Calu3 (cell line): ENCODE results near the gene ABCC10. TPM values are rescaled to one million over a fixed set of nuclear protein-coding genes. Genes with fewer than 3 reads are reported as not detected.
"Not testable (repeated sequence)": the region's sequence is repeated elsewhere in the genome, so short reads cannot be mapped to it uniquely, and the experiment has no call there.

ENCODE experiments used
- BruUV-seq: library from RNA; stranded (reverse); fragments of 400-500 nt; replicated peaks from 2 replicates; lab custom pipeline; 2021; lab: Mats Ljungman, UMichigan
- CTCF ChIA-PET: fragments of 300-600 bp; sonication (Branson Sonifier 250); formaldehyde crosslinking; loops from one replicate; lab custom pipeline; 2022; ENCODE audit warnings: antibody characterized with exemption; lab: Charles Lee
- DNase-seq: peaks from one replicate; pipeline ENCODE4 v3.0.0; 2022
- H3K27ac Mint-ChIP-seq: one replicate; pipeline ENCODE4 v1.8.0; 2022; ENCODE audit warnings: mixed read lengths; ENCODE audit not compliant: unreplicated experiment
- H3K27me3 Mint-ChIP-seq: one replicate; pipeline ENCODE4 v1.8.0; 2022; ENCODE audit warnings: mixed read lengths; ENCODE audit not compliant: unreplicated experiment
- H3K36me3 Mint-ChIP-seq: one replicate; pipeline ENCODE4 v1.8.0; 2022; ENCODE audit warnings: mild to moderate bottlenecking, moderate library complexity, mixed read lengths; ENCODE audit not compliant: insufficient read depth, unreplicated experiment
- H3K4me1 Mint-ChIP-seq: one replicate; pipeline ENCODE4 v1.8.0; 2022; ENCODE audit warnings: mild to moderate bottlenecking, low read depth, mixed read lengths; ENCODE audit not compliant: unreplicated experiment
- H3K4me3 Mint-ChIP-seq: one replicate; pipeline ENCODE4 v1.8.0; 2022; ENCODE audit warnings: mild to moderate bottlenecking, low read depth, moderate library complexity, mixed read lengths; ENCODE audit not compliant: unreplicated experiment
- H3K9me3 Mint-ChIP-seq: one replicate; pipeline ENCODE4 v1.8.0; 2022; ENCODE audit warnings: low read depth, mixed read lengths; ENCODE audit not compliant: unreplicated experiment
- CTCF ChIP-seq: fragments of 200-600 bp; IDR thresholded peaks from one replicate; pipeline ENCODE4 v1.8.0; 2022; ENCODE audit warnings: antibody characterized with exemption; ENCODE audit not compliant: unreplicated experiment
- intact Hi-C: fragments of 100-400 bp; cut with micrococcal nuclease; formaldehyde crosslinking; loops from one replicate; pipeline ENCODE4 v1.10.0; 2022; ENCODE audit not compliant: unreplicated experiment
- total RNA-seq: library from RNA; stranded (reverse); gene quantifications from 2 replicates; pipeline ENCODE4 v1.2.3, GENCODE V29; 2022

ABCC10 gene
- total RNA-seq, 1 experiment from 2014 or later = 53.0 TPM

- no peak overlapping the region for H3K4me3 Mint-ChIP-seq
- no peak for TF ChIP-seq CTCF
- peaks cover 19% of the 10 kb centered on the region for H3K27me3 Mint-ChIP-seq
- H3K9me3 Mint-ChIP-seq = peaks cover 5% of the 10 kb centered on the region
- H3K27ac Mint-ChIP-seq = no peak overlapping the region
- intact Hi-C loops = no loop called here
- H3K4me1 Mint-ChIP-seq = peaks cover 13% of the 10 kb centered on the region
- CTCF ChIA-PET = interaction anchor here (1.2 kb wide), 2 partner anchors 8 to 15 kb away, joined by 3 to 5 read pairs; no protein-coding TSS in a partner anchor
- no peak for DNase-seq
- H3K36me3 Mint-ChIP-seq = no peaks in the 10 kb centered on the region
- no TSS peak for BruUV-seq
Measured at GRCh38 chr6:43405354-43405753, 22.0 kb upstream of the ABCC10 start.

GRCh38 chr6:43407296-43407695 lies 20.0 kb upstream of the ABCC10 start:
- intact Hi-C loops = no loop called here
- Mint-ChIP-seq H3K36me3 (no peaks in the 10 kb centered on the region), H3K4me3 (no peak overlapping the region), H3K27me3 (peaks cover 17% of the 10 kb centered on the region), H3K9me3 (peaks cover 5% of the 10 kb centered on the region), H3K27ac (no peak overlapping the region), H3K4me1 (peaks cover 13% of the 10 kb centered on the region)
- BruUV-seq = no TSS peak
- CTCF ChIA-PET = no interaction called here
- TF ChIP-seq CTCF = no peak
- no peak for DNase-seq

GRCh38 chr6:43408259-43408658 lies 19.1 kb upstream of the ABCC10 start:
- Mint-ChIP-seq H3K4me1 (peaks cover 13% of the 10 kb centered on the region), H3K4me3 (no peak overlapping the region), H3K9me3 (peaks cover 5% of the 10 kb centered on the region), H3K27me3 (peaks cover 26% of the 10 kb centered on the region), H3K27ac (no peak overlapping the region), H3K36me3 (no peaks in the 10 kb centered on the region)
- no peak for DNase-seq
- no peak for TF ChIP-seq CTCF
- intact Hi-C loops = no loop called here
- BruUV-seq = no TSS peak
- CTCF ChIA-PET = no interaction called here

- DNase-seq, H3K4me1 Mint-ChIP-seq, BruUV-seq, H3K4me3 Mint-ChIP-seq, CTCF ChIA-PET, H3K27ac Mint-ChIP-seq, intact Hi-C loops, H3K36me3 Mint-ChIP-seq, H3K9me3 Mint-ChIP-seq: not testable (repeated sequence)
- peaks cover 39% of the 10 kb centered on the region for H3K27me3 Mint-ChIP-seq
Measured at GRCh38 chr6:43410776-43411175, 16.6 kb upstream of the ABCC10 start.

- TF ChIP-seq CTCF = no peak
- no peaks in the 10 kb centered on the region for H3K36me3 Mint-ChIP-seq
- intact Hi-C loops = no loop called here
- H3K4me3 Mint-ChIP-seq = no peak overlapping the region
- no peak for DNase-seq
- CTCF ChIA-PET = interaction anchor here (1.0 to 1.3 kb wide), 2 partner anchors 9 to 15 kb away, joined by 4 to 5 read pairs; partner anchors contain the start of gene ABCC10
- H3K4me1 Mint-ChIP-seq = no peaks in the 10 kb centered on the region
- H3K27me3 Mint-ChIP-seq = peaks cover 47% of the 10 kb centered on the region
- H3K27ac Mint-ChIP-seq = no peak overlapping the region
- BruUV-seq = no TSS peak
- no peaks in the 10 kb centered on the region for H3K9me3 Mint-ChIP-seq
Measured at GRCh38 chr6:43412541-43412940, 14.8 kb upstream of the ABCC10 start.
